Loucy (cell line): ENCODE results near the gene DPM1.

Experiments
- CTCF ChIP-seq: fragments of 200-600 bp; sonication (generic); conservative IDR thresholded peaks from 2 replicates; pipeline ENCODE4 v1.5.1; 2014; ENCODE audit warnings: mild to moderate bottlenecking, antibody characterized with exemption, low read length
- EZH2phosphoT487 ChIP-seq: fragments of 200-600 bp; IDR thresholded peaks from 2 replicates; pipeline ENCODE4 v1.6.1; 2018; ENCODE audit warnings: antibody characterized with exemption, mild to moderate bottlenecking, moderate library complexity, borderline replicate concordance

- no peak for TF ChIP-seq CTCF
- TF ChIP-seq EZH2phosphoT487 = no peak
Observed at GRCh38 chr20:50887576-50887975, 70.8 kb downstream of the DPM1 start.
